Measurements from ENCODE around the gene FAM168B. TPM values are rescaled to one million over a fixed set of nuclear protein-coding genes. Genes with fewer than 3 reads are reported as not detected.

The FAM168B gene
- total RNA-seq, 1 experiment from 2014 or later, result 119 TPM

GRCh38 chr2:131048641-131049040, 44.6 kb downstream of the FAM168B start:
- Mint-ChIP-seq H3K27me3 (ENCODE audit: insufficient read depth, unreplicated experiment) (no peaks in the 10 kb centered on the region), H3K27ac (ENCODE audit: unreplicated experiment) (no peak overlapping the region), H3K9me3 (ENCODE audit: unreplicated experiment) (no peaks in the 10 kb centered on the region), H3K36me3 (ENCODE audit: insufficient read depth, unreplicated experiment) (peaks cover 76% of the 10 kb centered on the region), H3K4me3 (ENCODE audit: unreplicated experiment) (no peak overlapping the region), H3K4me1 (ENCODE audit: low read depth, unreplicated experiment) (no peaks in the 10 kb centered on the region)
- ChIA-PET CTCF (no interaction called here), POLR2A (no interaction called here)
- no peak for TF ChIP-seq CTCF (IDR thresholded peaks at IDR 0.05; ENCODE audit: insufficient read depth in 1 of 2, low read depth in 1 of 2, low read length in 1 of 2, severe bottlenecking in 1 of 2, unreplicated experiment in 1 of 2)
- intact Hi-C loops (cut with micrococcal nuclease; ENCODE audit: unreplicated experiment), result no loop called here
- DNase-seq, result no peak
- Histone ChIP-seq H3K27me3 (replicated peaks; ENCODE audit: control insufficient read depth, insufficient read depth, low read length) (no peaks in the 10 kb centered on the region), H3K4me3 (ENCODE audit: low read depth, low read length) (no peak overlapping the region), H3K4me1 (no peaks in the 10 kb centered on the region), H3K9me3 (no peaks in the 10 kb centered on the region), H3K36me3 (ENCODE audit: control insufficient read depth, insufficient read depth, low read length) (peaks cover 4% of the 10 kb centered on the region)
- BruUV-seq (replicated peaks), result no TSS peak

- H3K27ac Mint-ChIP-seq (ENCODE audit: unreplicated experiment), result no peak overlapping the region
- intact Hi-C loops (cut with micrococcal nuclease; ENCODE audit: unreplicated experiment), result no loop called here
- H3K4me1 Mint-ChIP-seq (ENCODE audit: low read depth, unreplicated experiment), result no peaks in the 10 kb centered on the region
- H3K4me1 ChIP-seq, result no peaks in the 10 kb centered on the region
- H3K36me3 ChIP-seq (ENCODE audit: control insufficient read depth, insufficient read depth, low read length), result peaks cover 4% of the 10 kb centered on the region
- ChIA-PET POLR2A (no interaction called here), CTCF (no interaction called here)
- no peak for TF ChIP-seq CTCF (IDR thresholded peaks at IDR 0.05; ENCODE audit: insufficient read depth in 1 of 2, low read depth in 1 of 2, low read length in 1 of 2, severe bottlenecking in 1 of 2, unreplicated experiment in 1 of 2)
- H3K9me3 Mint-ChIP-seq (ENCODE audit: unreplicated experiment), result no peaks in the 10 kb centered on the region
- H3K27me3 ChIP-seq (replicated peaks; ENCODE audit: control insufficient read depth, insufficient read depth, low read length), result no peaks in the 10 kb centered on the region
- H3K4me3 Mint-ChIP-seq (ENCODE audit: unreplicated experiment), result no peak overlapping the region
- H3K27me3 Mint-ChIP-seq (ENCODE audit: insufficient read depth, unreplicated experiment), result no peaks in the 10 kb centered on the region
- no TSS peak for BruUV-seq (replicated peaks)
- H3K9me3 ChIP-seq, result no peaks in the 10 kb centered on the region
- H3K36me3 Mint-ChIP-seq (ENCODE audit: insufficient read depth, unreplicated experiment), result peaks cover 70% of the 10 kb centered on the region
- H3K4me3 ChIP-seq (ENCODE audit: low read depth, low read length), result no peak overlapping the region
- no peak for DNase-seq
These were observed 45.2 kb downstream of the FAM168B start for GRCh38 chr2:131047920-131048560.

GRCh38 chr2:131046918-131047652, 46.2 kb downstream of the FAM168B start:
- no TSS peak for BruUV-seq (replicated peaks)
- Histone ChIP-seq H3K36me3 (ENCODE audit: control insufficient read depth, insufficient read depth, low read length) (peaks cover 2% of the 10 kb centered on the region; the same call in 1 of the 2 replicates), H3K4me1 (no peaks in the 10 kb centered on the region), H3K4me3 (ENCODE audit: low read depth, low read length) (no peak overlapping the region), H3K9me3 (no peaks in the 10 kb centered on the region), H3K27me3 (replicated peaks; ENCODE audit: control insufficient read depth, insufficient read depth, low read length) (no peaks in the 10 kb centered on the region)
- H3K27ac Mint-ChIP-seq (ENCODE audit: unreplicated experiment), result peak overlapping the region; percentile 83
- H3K4me1 Mint-ChIP-seq (ENCODE audit: low read depth, unreplicated experiment), result no peaks in the 10 kb centered on the region
- H3K9me3 Mint-ChIP-seq (ENCODE audit: unreplicated experiment), result no peaks in the 10 kb centered on the region
- DNase-seq, result no peak
- ChIA-PET CTCF (no interaction called here), POLR2A (no interaction called here)
- no peak for TF ChIP-seq CTCF (IDR thresholded peaks at IDR 0.05; ENCODE audit: insufficient read depth in 1 of 2, low read depth in 1 of 2, low read length in 1 of 2, severe bottlenecking in 1 of 2, unreplicated experiment in 1 of 2)
- H3K27me3 Mint-ChIP-seq (ENCODE audit: insufficient read depth, unreplicated experiment), result no peaks in the 10 kb centered on the region
- H3K36me3 Mint-ChIP-seq (ENCODE audit: insufficient read depth, unreplicated experiment), result peaks cover 60% of the 10 kb centered on the region
- H3K4me3 Mint-ChIP-seq (ENCODE audit: unreplicated experiment), result no peak overlapping the region
- intact Hi-C loops (cut with micrococcal nuclease; ENCODE audit: unreplicated experiment), result no loop called here

All from Caco-2 (cell line).